HL-60/S4 treated with retinoic acid at 250 ng/mL for 4 days and 3 days (cell line): Measurements from ENCODE around the gene DMD.

ENCODE experiments used
- in situ Hi-C: fragments of 300-500 bp; cut with MboI; formaldehyde crosslinking; loops from 2 replicates; pipeline ENCODE4 v1.7.0; 2022; ENCODE audit warnings: low sequenced_read_pairs

The DMD gene

DNA sequence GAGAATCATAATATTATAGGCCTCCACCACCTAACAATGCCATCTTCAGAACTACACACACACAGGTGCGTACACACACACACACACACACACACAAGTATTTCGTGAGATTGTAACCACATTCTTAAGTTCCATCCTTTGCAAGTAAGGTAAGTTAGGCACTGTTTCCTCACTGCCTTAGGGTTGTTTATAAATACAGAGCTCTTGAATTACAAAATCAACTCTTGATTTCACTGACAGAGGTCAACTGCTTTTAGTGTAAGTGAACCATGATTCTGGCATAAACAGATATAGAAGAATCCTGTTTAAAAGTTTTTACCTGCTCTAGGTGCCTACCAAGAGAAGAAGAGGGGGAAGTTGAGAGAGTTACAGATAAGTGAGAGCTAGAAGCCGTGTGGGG, 166.1 kb downstream of the DMD start:
- in situ Hi-C loops: no loop called here

DNA sequence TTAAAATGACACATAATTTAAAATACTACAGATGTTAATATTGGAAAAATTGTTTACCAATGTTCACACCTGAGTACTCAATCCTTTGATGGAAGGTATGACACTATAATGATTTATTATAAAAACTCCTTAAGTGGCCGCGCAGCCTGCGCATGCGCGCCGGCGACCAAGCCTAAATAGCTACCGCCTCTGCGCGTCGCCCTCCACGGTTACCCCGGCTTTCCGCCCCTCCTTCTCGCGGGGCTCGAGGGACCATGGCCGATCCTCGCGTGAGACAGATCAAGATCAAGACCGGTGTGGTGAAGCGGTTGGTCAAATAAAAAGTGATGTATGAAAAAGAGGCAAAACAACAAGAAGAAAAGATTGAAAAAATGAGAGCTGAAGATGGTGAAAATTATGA, 170.2 kb downstream of the DMD start:
- in situ Hi-C loops: no loop called here

DNA sequence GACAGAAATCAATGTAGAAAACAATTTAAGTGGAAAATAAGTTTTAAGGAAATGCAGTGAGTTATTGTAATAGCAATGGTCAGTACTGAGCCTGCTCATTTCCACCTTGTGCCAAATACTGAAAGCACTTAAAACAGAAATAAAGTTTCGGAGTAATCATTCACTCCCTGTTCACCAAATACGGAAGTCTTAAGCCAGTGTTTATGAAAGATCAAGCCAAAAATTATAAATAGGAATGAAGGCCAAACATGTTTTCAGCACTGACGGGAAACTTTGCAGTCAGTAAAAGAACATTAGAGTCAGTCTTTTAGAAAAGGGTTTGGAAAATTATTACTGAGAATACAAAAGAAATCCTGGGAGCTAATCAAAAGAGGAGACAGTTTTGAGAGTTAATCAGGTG, 178.6 kb downstream of the DMD start:
- in situ Hi-C loops: no loop called here

DNA sequence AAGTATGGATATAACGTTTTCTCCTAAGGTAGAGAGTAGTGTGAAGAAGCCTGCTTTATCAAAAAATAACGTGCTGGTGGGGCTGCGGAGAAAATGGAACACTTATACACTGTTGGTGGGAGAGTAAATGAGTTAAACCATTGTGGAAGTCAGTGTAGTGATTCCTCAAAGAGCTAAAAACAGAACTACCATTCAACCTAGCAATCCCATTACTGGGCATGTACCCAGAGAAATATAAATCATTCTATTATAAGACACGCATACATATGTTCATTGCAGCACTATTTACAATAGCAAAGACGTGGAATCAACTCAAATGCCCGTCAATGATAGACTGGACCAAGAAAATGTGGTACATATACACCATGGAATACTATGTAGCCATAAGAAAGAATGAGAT, 196.4 kb downstream of the DMD start:
- in situ Hi-C loops: no loop called here

DNA sequence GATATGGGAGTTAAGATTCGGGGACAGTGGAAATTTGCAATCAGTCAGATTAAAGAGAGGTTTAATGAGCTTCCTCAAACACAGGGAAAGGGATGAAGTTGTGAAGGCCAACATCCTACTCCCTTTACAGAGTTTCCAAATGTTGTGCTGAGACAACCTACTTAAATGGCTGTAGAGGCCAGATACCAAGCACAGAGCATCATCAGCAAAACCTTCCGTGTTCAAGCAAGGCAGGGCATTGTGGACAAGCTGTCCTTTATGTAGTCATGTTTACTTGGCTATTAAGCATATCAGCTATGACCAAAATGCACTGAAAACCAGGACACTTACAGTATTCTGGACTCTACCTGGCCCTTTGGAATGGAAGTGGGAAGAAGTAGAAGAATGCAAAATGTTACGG, 197.3 kb downstream of the DMD start:
- in situ Hi-C loops: no loop called here

DNA sequence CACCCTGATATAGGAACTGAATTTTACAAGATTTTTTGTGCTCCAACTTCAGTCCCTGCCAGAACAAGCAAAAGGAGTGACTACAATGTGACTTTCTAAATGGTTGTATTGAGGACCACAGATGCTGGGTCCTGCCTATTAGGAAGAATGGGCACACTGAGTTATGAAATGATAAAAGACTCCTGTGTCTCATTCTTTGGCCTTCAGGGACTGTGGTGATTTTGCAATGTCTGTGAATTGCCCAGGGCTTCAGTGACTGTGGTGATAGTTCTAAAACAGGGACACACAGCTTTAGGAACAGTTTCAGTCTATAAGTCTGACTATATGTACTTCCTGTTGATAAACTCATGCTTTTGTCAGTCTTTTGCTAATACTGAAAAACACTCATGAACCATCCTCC, 210.2 kb downstream of the DMD start:
- in situ Hi-C loops: no loop called here

DNA sequence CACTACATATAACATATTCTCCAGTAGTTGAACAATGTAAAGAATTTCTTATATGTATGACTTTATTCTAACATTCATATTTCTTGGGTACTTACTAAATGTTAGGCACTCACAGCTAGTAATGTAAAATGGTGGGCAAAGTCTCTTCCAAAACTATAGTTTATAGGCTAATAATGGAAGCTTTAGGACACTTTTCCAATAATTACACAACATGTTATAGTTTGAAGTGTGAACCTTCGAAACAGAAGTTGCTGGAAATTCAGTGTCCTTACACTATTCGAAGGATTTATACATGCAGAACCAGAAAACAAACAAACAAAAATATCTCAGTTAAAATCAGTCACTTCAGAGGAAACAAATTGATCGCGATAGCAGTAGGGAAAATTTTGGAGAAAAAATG, 212.6 kb downstream of the DMD start:
- in situ Hi-C loops: no loop called here

DNA sequence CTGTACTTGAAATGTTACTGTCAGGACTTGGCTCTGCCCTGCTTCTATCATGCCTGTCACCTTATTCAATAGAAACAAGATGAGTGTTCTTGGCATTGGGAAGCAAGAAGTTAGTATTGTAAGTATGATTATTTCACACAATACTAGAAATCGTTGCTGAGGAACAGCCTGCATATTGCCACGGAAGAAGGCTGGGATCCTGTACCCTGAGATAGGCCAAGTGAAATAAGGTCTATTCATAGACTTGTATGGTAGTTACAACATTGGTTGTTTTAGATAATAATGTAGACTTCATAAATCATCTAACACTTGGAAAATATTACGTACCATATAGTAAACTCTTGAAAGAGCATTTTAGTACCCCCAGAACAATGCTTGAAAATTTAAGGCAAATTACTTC, 215.9 kb downstream of the DMD start:
- in situ Hi-C loops: no loop called here

DNA sequence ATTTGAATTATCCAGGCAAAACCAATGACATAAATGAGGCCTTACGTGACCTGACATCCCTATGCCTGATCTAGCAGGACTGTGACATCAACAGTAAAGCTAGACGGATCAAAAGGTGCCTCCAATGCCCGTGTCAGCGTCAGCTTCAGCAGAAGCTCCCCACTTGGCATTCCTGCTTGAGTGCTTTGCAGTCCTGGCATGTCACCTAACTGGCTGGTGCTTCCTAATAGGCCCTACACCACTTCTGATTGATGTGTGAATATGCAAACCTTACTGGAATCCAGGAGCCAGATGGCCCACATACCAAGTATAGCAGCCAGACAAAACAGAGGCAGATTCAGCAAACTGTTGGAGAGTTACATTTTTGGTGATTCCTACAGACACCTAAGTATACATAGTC, 224.2 kb downstream of the DMD start:
- in situ Hi-C loops: no loop called here

DNA sequence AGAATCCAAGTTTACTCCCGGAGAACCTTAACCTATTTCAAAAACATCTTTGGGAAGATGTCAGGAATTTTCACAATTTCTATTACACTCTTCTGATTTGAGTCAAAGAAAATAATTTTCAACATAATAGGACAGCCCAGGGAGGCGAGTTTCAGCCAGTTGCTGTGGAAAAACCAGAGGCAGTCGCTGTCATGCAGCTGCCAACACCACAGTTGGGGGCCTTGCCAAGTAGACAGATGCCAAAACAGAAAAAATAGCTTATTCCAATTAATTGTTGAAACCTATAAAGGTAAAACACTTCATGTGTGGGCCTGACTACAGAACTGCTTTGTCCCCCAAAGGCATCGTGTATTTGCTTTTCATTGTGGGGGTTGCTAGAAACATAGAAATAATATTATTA, 225.8 kb downstream of the DMD start:
- in situ Hi-C loops: no loop called here

DNA sequence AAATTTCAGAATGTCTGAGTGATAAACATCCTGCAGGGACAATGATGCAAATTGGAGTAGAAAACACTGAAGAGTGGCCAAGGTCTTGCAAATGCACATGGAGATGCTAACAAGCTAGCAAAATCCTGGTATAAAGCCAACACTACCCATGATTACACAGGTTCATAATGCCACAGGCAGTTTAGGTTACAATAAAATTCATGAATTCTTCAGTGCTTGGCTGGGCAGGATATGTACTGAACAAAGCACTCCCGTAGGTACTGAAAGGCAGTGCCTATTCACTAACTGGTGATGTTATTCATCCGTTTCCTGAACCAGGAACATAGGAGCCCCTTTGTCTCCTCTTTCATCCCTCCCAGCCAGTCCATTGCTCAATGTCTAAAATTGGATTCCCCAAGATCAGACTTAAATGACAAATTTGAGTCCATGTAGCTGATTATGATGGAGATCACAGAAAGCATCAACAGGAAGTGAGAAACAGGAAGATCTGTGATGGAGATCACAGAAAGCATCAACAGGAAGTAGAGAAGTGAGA, 244.5 kb downstream of the DMD start:
- in situ Hi-C loops: no loop called here

DNA sequence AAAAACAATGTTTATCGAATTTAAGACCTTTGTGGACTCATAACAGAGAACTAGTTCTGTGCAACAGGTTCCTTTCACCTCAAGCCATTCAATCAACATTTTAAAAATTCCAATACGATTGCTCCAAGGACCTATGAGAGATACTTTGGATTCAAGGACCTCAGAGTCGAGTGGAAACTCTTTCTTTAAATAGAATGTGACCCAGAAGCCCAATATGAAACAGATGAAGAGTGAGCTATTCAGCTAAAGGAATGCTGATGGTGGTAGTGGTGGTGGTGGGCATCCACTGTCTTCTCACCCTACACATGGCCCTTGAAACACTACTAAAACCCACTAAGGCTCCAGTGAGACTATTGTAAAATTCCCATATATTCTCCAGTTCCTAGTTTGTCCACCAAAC, 257.2 kb downstream of the DMD start:
- in situ Hi-C loops: no loop called here

DNA sequence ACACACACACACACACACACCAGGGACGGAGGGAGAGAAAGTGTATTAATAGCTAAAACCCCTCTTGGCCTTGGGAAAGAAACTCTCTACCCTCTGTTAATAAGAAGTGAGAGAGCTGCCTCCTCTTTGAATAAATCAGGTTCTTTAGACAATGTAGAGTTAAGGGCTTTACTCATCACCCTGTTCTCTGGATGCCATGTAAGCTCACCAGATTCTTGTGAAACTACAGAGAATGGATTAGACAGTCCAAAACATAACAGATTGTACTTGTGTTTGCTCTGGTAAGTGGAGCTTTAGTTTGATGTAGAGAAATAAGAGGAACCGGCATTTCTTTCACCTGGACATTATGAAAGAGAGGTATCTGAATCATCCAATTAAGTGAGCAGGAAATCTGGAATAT, 263.2 kb downstream of the DMD start:
- in situ Hi-C loops: no loop called here

DNA sequence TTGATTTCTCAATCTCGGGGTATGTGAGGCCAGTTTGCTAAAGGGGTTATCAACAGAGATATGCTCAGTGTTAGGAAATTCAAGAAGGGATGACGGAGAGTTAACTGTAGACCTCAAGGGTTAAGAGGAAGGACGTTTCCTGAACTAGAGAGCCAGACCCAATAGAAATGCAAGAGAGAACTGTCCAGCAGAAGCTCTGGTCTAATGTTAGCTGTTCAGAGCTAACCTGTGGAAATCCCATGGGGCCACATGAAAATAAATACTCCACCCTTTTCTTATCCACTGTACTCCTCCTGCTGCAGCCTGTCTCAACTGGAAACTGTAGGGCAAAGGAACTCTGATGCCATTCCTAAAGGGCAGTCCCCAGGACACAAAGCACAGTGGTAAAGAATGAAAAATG, 274.3 kb downstream of the DMD start:
- in situ Hi-C loops: no loop called here

DNA sequence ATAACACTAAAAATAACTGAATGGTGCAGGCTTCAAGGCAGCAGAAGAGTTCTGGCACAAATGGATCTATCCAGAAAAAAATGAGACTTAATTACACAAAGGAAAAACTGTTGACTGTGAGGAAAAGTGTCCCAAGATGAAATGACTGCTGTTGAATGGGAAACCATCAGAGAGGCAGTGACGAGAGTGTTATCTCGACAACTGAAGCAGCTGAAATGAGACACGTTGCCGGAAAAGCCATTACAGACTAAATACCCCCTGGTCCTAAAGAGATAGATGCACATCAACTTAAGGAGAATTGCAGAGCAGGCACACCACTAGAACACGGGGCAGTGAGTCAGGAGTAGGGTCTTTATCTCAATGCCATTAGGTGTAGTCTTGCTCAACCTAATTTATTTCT, 277.8 kb downstream of the DMD start:
- in situ Hi-C loops: no loop called here

DNA sequence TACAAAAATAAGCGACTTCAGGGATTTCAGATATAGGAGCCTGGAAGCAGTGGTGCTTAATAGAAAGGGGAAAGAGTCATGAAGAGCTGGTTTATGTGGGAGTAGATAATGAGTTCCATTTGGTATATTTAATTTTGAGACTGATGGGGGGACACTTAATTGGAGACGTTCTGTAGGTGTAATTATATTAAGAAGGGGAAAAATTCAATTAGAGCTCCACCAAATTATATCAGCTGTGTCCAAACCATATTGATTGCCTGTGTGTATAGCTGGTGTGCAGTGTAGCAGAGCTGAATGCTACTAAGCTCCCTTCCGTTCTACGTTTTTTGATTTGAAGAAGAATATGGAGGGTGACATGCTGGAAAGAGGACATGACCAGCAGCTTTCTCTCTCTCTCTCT, 282.3 kb downstream of the DMD start:
- in situ Hi-C loops: no loop called here

DNA sequence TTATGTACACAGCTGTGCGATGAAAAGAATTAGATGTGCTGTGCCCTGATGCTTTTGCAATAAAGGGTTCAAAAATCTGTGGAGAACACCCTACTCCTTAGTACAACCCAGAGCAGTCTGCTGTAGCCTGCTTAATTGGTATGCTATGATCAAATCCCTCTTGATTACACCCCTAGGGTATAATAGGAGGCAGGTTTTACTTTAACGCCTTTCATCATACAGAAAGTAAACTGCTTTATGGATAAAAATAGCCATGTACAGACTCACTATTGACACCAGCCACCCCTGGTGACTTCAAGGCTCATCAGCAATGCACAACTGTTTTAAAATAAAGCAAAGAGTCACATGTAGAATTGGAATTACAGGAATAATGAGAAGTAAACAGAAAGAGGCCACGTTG, 315.3 kb downstream of the DMD start:
- in situ Hi-C loops: no loop called here

DNA sequence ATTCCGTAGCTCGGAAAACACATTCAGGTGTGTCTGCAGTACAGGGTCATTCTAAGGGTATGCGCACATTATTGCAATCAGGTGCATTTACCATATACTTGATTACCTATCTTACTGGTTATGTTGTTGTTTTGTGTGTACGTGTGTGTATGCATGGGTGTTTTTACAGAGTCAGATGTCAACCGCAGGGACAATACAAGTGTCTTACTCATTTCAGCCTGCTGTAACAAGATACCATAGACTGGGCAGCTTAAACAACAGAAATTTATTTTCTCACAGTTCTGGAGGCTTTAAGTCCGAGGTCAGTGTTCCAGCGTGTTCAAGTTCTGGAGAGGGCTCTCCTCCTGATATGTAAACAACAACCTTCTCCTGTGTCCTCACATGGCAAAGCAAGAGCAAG, 316.7 kb downstream of the DMD start:
- in situ Hi-C loops: no loop called here

DNA sequence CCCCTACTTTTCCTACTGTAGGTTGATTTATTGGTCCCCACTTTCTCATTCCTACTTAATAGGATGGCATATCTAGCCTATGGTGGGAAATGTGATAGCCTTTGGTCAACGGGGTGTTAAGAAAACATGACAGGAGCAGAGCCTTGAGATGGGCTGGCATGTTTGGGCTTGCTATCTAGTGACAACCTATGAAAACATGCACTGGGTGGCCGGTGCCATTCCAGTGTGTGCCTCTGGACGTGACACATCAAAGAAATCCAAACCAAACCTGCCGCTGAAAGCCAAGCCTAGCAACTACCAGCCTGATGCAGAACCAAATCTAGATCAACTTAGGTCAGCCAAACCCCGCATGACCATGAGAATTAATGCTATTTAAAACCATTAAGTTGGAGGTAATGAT, 317.6 kb downstream of the DMD start:
- in situ Hi-C loops: no loop called here

DNA sequence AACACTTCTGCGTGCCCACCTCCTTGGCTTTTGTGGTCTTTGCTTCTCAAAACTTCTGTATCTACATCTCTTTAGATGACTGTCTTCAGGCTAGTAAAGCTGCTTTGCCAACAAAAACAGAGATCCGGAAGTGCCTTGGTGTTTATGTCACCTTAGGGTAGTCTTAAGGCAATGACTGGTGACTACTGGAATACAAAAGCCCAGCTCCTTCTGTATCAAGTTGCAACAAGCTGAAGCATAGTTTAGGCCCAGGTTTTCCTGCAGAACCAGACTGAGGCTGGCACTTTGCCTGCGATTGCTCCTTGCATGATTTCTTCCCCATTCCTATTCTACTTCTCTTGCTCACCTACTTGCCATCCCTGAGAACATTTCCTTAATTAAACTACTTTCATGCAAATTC, 333.8 kb downstream of the DMD start:
- in situ Hi-C loops: no loop called here

DNA sequence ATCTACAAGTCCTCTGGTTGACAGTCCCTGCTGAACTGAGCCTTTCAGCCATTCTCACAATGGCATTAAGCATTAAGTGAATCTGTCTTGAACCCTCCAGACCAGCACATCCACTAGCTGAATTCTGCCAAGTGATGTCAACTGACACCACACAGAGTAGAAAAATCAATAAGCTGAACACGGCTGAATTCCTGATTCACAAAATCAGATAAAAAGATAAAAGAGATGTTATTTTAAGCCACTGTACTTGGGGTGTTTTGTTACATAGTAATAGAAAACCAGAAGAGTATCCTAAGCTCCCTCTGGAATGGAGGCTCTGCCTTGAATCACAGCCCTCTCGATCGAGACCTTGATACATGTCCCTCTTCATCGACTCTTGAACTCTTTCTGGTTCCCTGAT, 336.5 kb downstream of the DMD start:
- in situ Hi-C loops: no loop called here

DNA sequence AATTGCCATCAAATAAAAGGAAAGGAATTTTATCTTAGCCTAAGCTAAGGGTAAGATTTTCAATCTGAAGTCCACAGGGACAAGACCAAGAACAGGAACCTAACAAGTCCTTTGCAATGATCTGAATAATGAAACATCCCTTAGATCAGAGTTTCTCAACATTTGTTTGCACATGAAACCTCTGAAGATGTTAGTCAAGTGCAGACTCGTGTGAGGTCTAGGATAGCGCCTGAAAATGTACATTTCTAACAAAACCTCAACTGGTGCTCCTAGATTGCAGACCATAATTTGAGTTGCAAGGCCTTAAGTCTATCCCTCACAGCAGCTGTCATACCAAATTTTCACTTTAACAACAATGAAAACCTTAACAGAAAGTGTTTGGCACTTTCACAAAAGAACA, 337.6 kb downstream of the DMD start:
- in situ Hi-C loops: no loop called here

DNA sequence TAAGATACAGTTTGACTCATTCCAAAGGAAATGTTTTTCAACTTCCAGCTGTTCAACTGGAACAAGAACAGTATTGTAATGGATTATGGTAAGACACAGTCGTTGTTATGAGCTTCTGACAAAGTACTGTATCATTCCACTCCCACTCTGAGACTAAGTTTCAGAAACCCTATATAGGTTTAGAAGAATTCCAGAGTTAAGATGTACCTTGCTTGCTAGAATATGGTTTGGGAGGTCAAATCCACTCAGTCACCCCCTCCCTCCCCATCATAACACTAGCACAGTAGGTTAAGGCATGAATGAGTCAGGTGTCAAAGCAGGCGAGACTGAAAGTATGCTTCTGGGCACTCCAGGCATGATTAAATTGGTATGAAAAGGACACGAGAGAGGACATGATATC, 339.7 kb downstream of the DMD start:
- in situ Hi-C loops: no loop called here

DNA sequence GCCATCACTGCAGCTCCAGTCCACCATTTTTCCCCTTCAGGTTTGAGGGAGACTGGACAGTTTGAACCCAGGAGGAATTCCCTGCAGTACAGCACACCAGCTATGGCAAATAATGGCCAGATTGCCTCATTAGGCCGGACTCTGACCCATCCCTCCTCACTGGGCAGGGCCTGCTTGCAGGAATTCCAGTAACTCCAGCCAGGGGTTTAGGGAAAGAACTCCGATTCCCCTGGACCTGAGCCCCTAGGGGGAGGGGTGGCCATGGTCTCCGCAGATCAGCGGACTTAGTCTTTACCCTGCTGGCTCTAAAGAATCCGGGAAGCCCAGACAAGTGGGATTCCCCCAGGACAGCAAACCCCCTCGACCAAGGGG, 342.8 kb downstream of the DMD start:
- in situ Hi-C loops: no loop called here
